Measurements from ENCODE around the gene BSPH1.
"Not testable (repeated sequence)": the region's sequence is repeated elsewhere in the genome, so short reads cannot be mapped to it uniquely, and the experiment has no call there.

BSPH1 gene

GRCh38 chr19:47920107-47920506 lies 71.9 kb downstream of the BSPH1 start:
- DNase-seq (ENCODE audit: low read depth in 3 of 3), result not testable (repeated sequence)
